ENCODE measurements around the gene IGLL1. TPM values are rescaled to one million over a fixed set of nuclear protein-coding genes. Genes with fewer than 3 reads are reported as not detected.

IGLL1 gene
- total and polyA plus RNA-seq, 2 experiments from 2014 or later, result not detected

DNA sequence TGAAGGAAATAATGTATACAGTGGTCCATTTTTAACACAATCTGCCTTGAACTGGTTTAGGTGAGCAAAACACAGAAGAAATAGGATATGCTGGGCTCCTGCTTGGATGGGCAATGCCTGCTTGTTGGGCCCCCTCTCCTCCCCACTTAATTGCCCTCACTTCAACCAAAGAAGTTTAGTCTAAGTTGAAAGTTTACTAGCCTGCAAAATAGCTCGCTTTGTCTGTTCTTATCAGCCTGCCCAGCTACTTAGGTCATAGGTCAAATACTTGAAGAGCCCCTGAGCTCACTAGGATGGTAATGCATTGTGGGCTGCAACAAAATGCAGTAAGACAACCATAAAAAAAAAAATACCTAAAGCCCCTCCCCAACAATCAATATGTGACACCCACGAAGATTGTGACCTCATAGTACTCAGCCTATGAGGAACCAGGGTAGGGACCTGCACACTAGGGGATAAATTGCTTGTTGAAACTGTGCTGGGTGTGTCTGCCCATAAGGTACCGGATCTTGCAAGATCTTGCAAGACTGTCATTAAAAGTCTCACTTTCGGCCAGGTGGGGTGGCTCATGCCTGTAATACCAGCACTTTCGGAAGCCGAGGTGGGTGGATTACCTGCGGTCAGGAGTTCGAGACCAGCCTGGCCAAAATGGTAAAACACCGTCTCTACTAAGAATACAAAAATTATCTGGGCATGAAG lies 41.1 kb upstream of the IGLL1 start:
- H3K27me3 ChIP-seq (ENCODE audit: insufficient read depth), result 0 out of 2 replicates have a peak, but pooled peaks cover 3% of the 10 kb centered on the region
- Mint-ChIP-seq H3K36me3 (ENCODE audit: low read depth) (no peaks in the 10 kb centered on the region), H3K27me3 (ENCODE audit: insufficient read depth, low read depth, poor library complexity) (peaks cover 5% of the 10 kb centered on the region), H3K27ac (no peak overlapping the region), H3K4me3 (no peak overlapping the region), H3K9me3 (no peaks in the 10 kb centered on the region), H3K4me1 (no peaks in the 10 kb centered on the region; the same call in 2 of the 3 replicates)
- H3K4me2 ChIP-seq, result no peak overlapping the region
- no peaks in the 10 kb centered on the region for H3K79me2 ChIP-seq (replicated peaks; ENCODE audit: insufficient read depth)
- H2AFZ ChIP-seq, result no peak overlapping the region
- H3K36me3 ChIP-seq (ENCODE audit: insufficient read depth), result no peaks in the 10 kb centered on the region
- H3K27ac ChIP-seq (ENCODE audit: low read depth), result no peak overlapping the region
- DNase-seq (ENCODE audit: low spot score), result no peak
- no peaks in the 10 kb centered on the region; the same call in 1 of the 2 replicates for H4K20me1 ChIP-seq (replicated peaks; ENCODE audit: insufficient read depth)
- no peaks in the 10 kb centered on the region for H3K4me1 ChIP-seq (ENCODE audit: insufficient read depth)
- no peak for TF ChIP-seq CREB1 (CRISPR knock-in tag; IDR thresholded peaks at IDR 0.05; ENCODE audit: low read depth)
- TF ChIP-seq, protein P1, sequence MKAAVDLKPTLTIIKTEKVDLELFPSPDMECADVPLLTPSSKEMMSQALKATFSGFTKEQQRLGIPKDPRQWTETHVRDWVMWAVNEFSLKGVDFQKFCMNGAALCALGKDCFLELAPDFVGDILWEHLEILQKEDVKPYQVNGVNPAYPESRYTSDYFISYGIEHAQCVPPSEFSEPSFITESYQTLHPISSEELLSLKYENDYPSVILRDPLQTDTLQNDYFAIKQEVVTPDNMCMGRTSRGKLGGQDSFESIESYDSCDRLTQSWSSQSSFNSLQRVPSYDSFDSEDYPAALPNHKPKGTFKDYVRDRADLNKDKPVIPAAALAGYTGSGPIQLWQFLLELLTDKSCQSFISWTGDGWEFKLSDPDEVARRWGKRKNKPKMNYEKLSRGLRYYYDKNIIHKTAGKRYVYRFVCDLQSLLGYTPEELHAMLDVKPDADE (IDR thresholded peaks at IDR 0.05), result no peak
- no peak overlapping the region for H3K4me3 ChIP-seq
- no peak for ATAC-seq
- H3K9me2 ChIP-seq (ENCODE audit: insufficient read depth), result no peaks in the 10 kb centered on the region
- H3F3A ChIP-seq (replicated peaks; ENCODE audit: low read depth), result no peaks in the 10 kb centered on the region

DNA sequence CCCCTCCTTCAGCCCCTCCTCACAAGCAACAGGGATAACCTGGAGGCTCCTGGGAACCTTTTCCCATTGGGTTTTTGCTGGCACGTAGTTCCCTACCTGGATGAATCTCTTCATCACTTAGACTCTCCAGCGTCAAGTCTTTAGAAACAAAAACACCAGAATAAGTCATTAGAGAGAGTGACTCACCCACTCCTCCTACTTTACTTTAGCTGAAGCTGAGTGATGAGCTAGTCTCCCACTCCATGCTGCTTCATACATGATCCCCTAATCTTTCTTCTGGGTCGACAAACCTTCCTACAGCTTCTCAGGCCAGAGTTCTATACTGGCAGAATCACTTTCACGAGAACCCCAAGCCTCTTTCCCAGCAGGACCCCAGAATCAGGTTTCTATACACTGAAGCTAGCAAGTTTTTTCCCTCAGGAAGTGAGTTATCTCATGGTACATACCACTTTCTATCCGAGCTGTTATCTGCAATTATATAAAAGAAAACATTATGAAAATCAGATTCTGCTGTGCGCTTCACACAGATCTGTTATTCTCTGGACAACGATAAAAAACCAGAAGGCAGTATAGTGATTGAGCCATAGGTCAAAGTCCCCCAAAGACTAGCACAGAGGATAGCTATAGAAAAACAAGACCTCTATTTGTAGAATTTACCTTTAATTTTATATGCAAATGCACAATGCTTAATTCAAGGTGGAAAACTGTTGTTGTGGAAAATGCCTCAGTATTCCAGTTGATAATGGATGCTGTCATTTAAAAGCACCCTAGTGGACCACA lies 33.3 kb upstream of the IGLL1 start:
- DNase-seq (ENCODE audit: low spot score), result no peak
- Mint-ChIP-seq H3K27ac (no peak overlapping the region), H3K36me3 (ENCODE audit: low read depth) (no peaks in the 10 kb centered on the region), H3K4me1 (no peaks in the 10 kb centered on the region; the same call in 2 of the 3 replicates), H3K27me3 (ENCODE audit: insufficient read depth, low read depth, poor library complexity) (peaks cover 6% of the 10 kb centered on the region), H3K9me3 (no peaks in the 10 kb centered on the region), H3K4me3 (no peak overlapping the region)
- Histone ChIP-seq H3F3A (replicated peaks; ENCODE audit: low read depth) (no peaks in the 10 kb centered on the region), H3K27me3 (ENCODE audit: insufficient read depth) (no peaks in the 10 kb centered on the region), H3K79me2 (replicated peaks; ENCODE audit: insufficient read depth) (no peaks in the 10 kb centered on the region), H3K36me3 (ENCODE audit: insufficient read depth) (no peaks in the 10 kb centered on the region), H3K4me1 (ENCODE audit: insufficient read depth) (no peaks in the 10 kb centered on the region), H3K9me2 (ENCODE audit: insufficient read depth) (no peaks in the 10 kb centered on the region), H3K27ac (ENCODE audit: low read depth) (no peak overlapping the region), H4K20me1 (replicated peaks; ENCODE audit: insufficient read depth) (0 out of 2 replicates have a peak, but pooled peaks cover 2% of the 10 kb centered on the region), H2AFZ (no peak overlapping the region), H3K4me2 (no peak overlapping the region), H3K4me3 (no peak overlapping the region)
- ATAC-seq, result no peak
- TF ChIP-seq, protein P2, sequence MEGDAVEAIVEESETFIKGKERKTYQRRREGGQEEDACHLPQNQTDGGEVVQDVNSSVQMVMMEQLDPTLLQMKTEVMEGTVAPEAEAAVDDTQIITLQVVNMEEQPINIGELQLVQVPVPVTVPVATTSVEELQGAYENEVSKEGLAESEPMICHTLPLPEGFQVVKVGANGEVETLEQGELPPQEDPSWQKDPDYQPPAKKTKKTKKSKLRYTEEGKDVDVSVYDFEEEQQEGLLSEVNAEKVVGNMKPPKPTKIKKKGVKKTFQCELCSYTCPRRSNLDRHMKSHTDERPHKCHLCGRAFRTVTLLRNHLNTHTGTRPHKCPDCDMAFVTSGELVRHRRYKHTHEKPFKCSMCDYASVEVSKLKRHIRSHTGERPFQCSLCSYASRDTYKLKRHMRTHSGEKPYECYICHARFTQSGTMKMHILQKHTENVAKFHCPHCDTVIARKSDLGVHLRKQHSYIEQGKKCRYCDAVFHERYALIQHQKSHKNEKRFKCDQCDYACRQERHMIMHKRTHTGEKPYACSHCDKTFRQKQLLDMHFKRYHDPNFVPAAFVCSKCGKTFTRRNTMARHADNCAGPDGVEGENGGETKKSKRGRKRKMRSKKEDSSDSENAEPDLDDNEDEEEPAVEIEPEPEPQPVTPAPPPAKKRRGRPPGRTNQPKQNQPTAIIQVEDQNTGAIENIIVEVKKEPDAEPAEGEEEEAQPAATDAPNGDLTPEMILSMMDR (conservative IDR thresholded peaks at IDR 0.05; ENCODE audit: low read depth in 2 of 2), result no peak
- TF ChIP-seq ZNF114 (CRISPR knock-in tag; IDR thresholded peaks at IDR 0.05), result no peak
- TF ChIP-seq, protein P3, sequence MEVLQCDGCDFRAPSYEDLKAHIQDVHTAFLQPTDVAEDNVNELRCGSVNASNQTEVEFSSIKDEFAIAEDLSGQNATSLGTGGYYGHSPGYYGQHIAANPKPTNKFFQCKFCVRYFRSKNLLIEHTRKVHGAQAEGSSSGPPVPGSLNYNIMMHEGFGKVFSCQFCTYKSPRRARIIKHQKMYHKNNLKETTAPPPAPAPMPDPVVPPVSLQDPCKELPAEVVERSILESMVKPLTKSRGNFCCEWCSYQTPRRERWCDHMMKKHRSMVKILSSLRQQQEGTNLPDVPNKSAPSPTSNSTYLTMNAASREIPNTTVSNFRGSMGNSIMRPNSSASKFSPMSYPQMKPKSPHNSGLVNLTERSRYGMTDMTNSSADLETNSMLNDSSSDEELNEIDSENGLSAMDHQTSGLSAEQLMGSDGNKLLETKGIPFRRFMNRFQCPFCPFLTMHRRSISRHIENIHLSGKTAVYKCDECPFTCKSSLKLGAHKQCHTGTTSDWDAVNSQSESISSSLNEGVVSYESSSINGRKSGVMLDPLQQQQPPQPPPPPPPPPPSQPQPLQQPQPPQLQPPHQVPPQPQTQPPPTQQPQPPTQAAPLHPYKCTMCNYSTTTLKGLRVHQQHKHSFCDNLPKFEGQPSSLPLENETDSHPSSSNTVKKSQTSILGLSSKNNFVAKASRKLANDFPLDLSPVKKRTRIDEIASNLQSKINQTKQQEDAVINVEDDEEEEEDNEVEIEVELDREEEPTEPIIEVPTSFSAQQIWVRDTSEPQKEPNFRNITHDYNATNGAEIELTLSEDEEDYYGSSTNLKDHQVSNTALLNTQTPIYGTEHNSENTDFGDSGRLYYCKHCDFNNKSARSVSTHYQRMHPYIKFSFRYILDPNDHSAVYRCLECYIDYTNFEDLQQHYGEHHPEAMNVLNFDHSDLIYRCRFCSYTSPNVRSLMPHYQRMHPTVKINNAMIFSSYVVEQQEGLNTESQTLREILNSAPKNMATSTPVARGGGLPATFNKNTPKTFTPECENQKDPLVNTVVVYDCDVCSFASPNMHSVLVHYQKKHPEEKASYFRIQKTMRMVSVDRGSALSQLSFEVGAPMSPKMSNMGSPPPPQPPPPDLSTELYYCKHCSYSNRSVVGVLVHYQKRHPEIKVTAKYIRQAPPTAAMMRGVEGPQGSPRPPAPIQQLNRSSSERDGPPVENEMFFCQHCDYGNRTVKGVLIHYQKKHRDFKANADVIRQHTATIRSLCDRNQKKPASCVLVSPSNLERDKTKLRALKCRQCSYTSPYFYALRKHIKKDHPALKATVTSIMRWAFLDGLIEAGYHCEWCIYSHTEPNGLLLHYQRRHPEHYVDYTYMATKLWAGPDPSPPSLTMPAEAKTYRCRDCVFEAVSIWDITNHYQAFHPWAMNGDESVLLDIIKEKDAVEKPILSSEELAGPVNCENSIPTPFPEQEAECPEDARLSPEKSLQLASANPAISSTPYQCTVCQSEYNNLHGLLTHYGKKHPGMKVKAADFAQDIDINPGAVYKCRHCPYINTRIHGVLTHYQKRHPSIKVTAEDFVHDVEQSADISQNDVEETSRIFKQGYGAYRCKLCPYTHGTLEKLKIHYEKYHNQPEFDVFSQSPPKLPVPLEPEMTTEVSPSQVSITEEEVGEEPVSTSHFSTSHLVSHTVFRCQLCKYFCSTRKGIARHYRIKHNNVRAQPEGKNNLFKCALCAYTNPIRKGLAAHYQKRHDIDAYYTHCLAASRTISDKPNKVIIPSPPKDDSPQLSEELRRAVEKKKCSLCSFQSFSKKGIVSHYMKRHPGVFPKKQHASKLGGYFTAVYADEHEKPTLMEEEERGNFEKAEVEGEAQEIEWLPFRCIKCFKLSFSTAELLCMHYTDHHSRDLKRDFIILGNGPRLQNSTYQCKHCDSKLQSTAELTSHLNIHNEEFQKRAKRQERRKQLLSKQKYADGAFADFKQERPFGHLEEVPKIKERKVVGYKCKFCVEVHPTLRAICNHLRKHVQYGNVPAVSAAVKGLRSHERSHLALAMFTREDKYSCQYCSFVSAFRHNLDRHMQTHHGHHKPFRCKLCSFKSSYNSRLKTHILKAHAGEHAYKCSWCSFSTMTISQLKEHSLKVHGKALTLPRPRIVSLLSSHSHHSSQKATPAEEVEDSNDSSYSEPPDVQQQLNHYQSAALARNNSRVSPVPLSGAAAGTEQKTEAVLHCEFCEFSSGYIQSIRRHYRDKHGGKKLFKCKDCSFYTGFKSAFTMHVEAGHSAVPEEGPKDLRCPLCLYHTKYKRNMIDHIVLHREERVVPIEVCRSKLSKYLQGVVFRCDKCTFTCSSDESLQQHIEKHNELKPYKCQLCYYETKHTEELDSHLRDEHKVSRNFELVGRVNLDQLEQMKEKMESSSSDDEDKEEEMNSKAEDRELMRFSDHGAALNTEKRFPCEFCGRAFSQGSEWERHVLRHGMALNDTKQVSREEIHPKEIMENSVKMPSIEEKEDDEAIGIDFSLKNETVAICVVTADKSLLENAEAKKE (CRISPR knock-in tag; IDR thresholded peaks at IDR 0.05), result no peak
- no peak for TF ChIP-seq CREB1 (CRISPR knock-in tag; IDR thresholded peaks at IDR 0.05; ENCODE audit: low read depth)
- no peak for TF ChIP-seq EZH2phosphoT487 (IDR thresholded peaks at IDR 0.05; ENCODE audit: unreplicated experiment)
- no peak for TF ChIP-seq POLR2AphosphoS5 (IDR thresholded peaks at IDR 0.05; ENCODE audit: low read depth)
- TF ChIP-seq, protein P1 (IDR thresholded peaks at IDR 0.05), result no peak
- no peak for TF ChIP-seq EZH2 (IDR thresholded peaks at IDR 0.05; ENCODE audit: low read depth, unreplicated experiment)
- TF ChIP-seq STAT1 (IDR thresholded peaks at IDR 0.05; ENCODE audit: unreplicated experiment), result no peak

All from GM23338 (cell line).